Upper lobe of right lung (tissue), 1 donor: Measurements from ENCODE around the gene SERPINE1. TPM values are rescaled to one million over a fixed set of nuclear protein-coding genes. Genes with fewer than 3 reads are reported as not detected.

Source experiments
- ATAC-seq: fragments of 200-7000 bp; cut with Tn5 transposase; one replicate; pipeline ENCODE4 v1.9.1; 2020; ENCODE audit warnings: mild to moderate bottlenecking, moderate library complexity
- DNase-seq: peaks from one replicate; pipeline ENCODE4 v3.0.0-alpha.2; 2020
- H3K27ac ChIP-seq: fragments of 200-600 bp; one replicate; pipeline ENCODE4 v1.8.0; 2022
- H3K27me3 ChIP-seq: fragments of 200-600 bp; one replicate; pipeline ENCODE4 v1.8.0; 2022; ENCODE audit warnings: mild to moderate bottlenecking
- H3K36me3 ChIP-seq: fragments of 200-600 bp; one replicate; pipeline ENCODE4 v1.8.0; 2022
- H3K4me1 ChIP-seq: fragments of 200-600 bp; one replicate; pipeline ENCODE4 v1.8.0; 2022
- H3K4me3 ChIP-seq: fragments of 200-600 bp; one replicate; pipeline ENCODE4 v1.8.0; 2022; ENCODE audit warnings: mild to moderate bottlenecking
- H3K9me3 ChIP-seq: fragments of 200-600 bp; one replicate; pipeline ENCODE4 v1.8.0; 2022
- CTCF ChIP-seq: fragments of 200-600 bp; IDR thresholded peaks from one replicate; pipeline ENCODE4 v1.8.0; 2022; ENCODE audit warnings: antibody characterized with exemption
- intact Hi-C: fragments of 100-400 bp; cut with DNase I; formaldehyde crosslinking; loops from one replicate; pipeline ENCODE4 v1.11.0; 2022
- total RNA-seq: library from RNA; stranded (reverse); fragmentation: NEBNext Ultra II Directional; extraction: Animal tissue kit (Norgen Biotek cat#: 25700); gene quantifications from one replicate; pipeline ENCODE4 v1.2.1, GENCODE V29; 2021
- donor health status: DM: no; HTN: yes; CAD: no; lungs with severe emphysema.

SERPINE1 gene
- total RNA-seq, 1 donor from 2014 or later, result 13.7 TPM

DNA sequence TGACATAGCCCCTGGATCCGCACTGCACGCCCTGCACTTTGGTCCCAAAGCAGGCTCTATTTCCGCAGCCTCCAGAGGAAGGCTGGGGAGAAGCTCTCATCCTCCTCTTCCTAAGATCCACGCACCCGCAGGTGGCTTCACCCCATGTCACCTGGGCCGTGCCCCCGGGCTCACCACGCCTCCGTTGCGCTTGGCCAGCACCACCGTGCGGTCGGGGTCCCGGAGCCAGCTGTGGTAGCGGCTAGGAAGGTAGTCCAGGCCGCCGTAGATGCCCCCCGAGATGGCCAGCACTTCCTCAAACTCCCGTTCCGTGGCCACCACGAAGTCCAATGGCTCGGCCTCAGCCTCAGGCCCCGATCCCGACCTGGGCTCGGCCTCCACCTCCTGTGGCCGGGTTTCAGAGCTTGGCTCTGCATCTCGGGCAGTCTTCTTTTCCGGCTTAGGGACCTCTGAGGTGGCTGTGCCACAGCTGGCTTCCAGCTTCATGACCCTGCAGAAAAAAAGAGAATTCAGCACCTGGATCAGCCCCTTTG is 47.5 kb downstream of the SERPINE1 start:
- TF ChIP-seq CTCF, result no peak
- DNase-seq (no peak), ATAC-seq (no peak)
- Histone ChIP-seq H3K27me3 (peaks cover 100% of the 10 kb centered on the region), H3K36me3 (no peaks in the 10 kb centered on the region), H3K27ac (no peak overlapping the region), H3K4me3 (no peak overlapping the region), H3K9me3 (no peaks in the 10 kb centered on the region), H3K4me1 (peaks cover 25% of the 10 kb centered on the region)
- intact Hi-C loops, result no loop called here

- ATAC-seq, result no peak
- intact Hi-C loops, result no loop called here
- Histone ChIP-seq H3K4me3 (no peak overlapping the region), H3K27me3 (peaks cover 100% of the 10 kb centered on the region), H3K36me3 (no peaks in the 10 kb centered on the region), H3K9me3 (no peaks in the 10 kb centered on the region), H3K4me1 (peaks cover 17% of the 10 kb centered on the region), H3K27ac (no peak overlapping the region)
- no peak for TF ChIP-seq CTCF
- no peak for DNase-seq
Measured at GRCh38 chr7:101175664-101176063, 48.8 kb downstream of the SERPINE1 start.

DNA sequence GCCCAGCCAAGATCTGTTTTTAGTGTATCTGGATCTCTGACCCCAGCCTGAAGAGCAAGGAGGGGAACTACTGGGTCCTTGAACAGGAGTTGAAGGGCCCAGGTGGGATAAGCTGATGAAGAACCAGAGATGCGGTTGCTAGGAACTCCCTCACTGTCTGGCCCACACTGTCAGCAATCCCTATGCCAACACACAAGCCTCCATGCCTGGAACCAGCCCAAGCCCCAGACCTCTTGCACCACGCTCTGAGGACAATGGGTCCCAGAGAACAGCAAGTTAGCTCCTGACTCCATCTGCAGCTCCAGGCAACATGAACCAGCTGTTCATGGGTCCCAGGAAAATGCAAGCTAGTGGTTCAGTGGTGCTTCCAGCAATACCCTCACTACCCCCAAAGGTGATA is 50.7 kb downstream of the SERPINE1 start:
- Histone ChIP-seq H3K27ac (no peak overlapping the region), H3K27me3 (peaks cover 93% of the 10 kb centered on the region), H3K4me1 (peaks cover 9% of the 10 kb centered on the region), H3K4me3 (no peak overlapping the region), H3K36me3 (no peaks in the 10 kb centered on the region), H3K9me3 (no peaks in the 10 kb centered on the region)
- DNase-seq (no peak), ATAC-seq (no peak)
- TF ChIP-seq CTCF, result no peak
- intact Hi-C loops, result no loop called here

DNA sequence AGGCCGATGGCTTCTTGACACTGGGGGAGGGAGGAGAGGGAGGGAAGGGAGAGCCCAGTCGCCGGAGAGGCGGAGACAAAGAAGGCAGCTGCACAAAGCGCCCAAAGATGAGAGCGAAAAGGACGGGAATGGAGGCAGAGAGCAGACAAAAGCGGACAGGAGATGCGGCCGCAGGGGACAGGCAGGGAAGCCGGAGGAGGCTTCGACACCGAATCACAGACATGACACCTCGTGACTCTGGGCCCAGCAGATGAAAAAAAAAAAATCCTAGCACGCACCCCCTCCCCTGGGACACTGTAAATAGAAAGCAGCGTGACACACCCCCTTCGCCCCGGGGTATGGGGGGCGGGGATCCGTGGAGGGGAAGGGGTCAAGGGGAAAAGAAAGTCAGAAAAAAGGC is 52.2 kb downstream of the SERPINE1 start:
- intact Hi-C loops, result no loop called here
- Histone ChIP-seq H3K36me3 (no peaks in the 10 kb centered on the region), H3K9me3 (no peaks in the 10 kb centered on the region), H3K27ac (no peak overlapping the region), H3K4me1 (no peaks in the 10 kb centered on the region), H3K4me3 (no peak overlapping the region), H3K27me3 (peaks cover 78% of the 10 kb centered on the region)
- no peak for DNase-seq
- no peak for TF ChIP-seq CTCF
- no peak for ATAC-seq

DNA sequence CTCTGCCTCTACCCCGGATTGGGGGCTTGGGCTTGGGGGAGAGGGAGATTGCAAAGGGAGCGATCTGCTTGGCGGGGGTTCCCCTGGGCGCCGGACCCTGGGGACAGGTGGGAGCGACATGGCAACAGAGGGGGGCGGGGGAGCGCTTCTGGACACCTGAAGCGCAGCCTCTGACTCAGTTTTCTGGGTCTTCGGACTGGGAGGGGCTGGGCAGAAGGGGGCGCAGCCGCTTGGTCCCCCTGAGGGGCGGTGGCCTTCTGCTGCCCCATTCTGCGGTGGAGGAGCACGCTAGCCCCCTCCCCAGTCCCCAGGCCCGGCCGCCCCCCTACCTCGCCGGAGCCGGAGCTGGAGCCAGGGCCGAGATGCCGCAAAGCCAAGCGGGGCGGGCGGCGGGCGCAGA is 52.8 kb downstream of the SERPINE1 start:
- Histone ChIP-seq H3K9me3 (no peaks in the 10 kb centered on the region), H3K27ac (no peak overlapping the region), H3K4me1 (no peaks in the 10 kb centered on the region), H3K27me3 (peaks cover 72% of the 10 kb centered on the region), H3K4me3 (no peak overlapping the region), H3K36me3 (no peaks in the 10 kb centered on the region)
- ATAC-seq (no peak), DNase-seq (no peak)
- intact Hi-C loops, result no loop called here
- TF ChIP-seq CTCF, result no peak

DNA sequence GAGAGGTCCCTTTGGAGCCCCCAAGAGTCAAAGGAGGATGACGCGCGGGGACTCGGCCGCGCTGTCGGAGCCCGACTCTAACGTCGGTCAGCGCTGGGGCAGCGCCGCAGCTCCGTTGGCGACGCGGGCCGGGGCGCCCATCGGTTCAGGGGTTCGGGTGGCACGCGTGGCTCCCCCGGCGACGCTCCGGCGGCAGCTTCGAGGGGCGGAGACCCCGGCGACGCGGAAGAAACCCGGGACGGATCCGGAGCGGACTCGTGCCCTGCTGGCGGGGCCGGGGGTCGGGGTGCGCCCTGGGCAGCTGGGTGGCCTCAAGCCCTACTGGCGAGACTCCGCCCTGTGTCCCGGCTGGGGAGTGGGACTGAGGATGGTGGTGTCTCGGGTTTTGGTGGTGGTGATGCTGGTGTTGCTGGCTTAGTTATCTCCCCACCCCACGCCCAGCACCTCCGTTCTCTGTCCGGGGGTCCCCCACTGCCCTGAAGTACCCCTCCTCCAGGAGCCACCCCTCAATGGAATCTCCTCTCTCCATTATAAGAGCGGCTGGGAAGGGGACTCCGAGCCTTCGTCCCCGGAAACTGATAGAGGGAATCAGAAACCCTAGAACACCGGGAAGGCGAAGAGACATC is 53.3 kb downstream of the SERPINE1 start, which contains the start of gene NAT16:
TSS of gene NAT16 (minus strand) at position 164 of the 626 bp plus-strand sequence. CDS start 5,486 bp downstream, outside the sequence.
- no peak for TF ChIP-seq CTCF
- Histone ChIP-seq H3K27me3 (peaks cover 67% of the 10 kb centered on the region), H3K27ac (no peak within 1 kb of the TSS), H3K4me3 (no peak within 1 kb of the TSS), H3K4me1 (no peaks in the 10 kb centered on the region), H3K9me3 (no peaks in the 10 kb centered on the region), H3K36me3 (no peaks in the 10 kb centered on the region)
- ATAC-seq (no peak), DNase-seq (no peak)
- intact Hi-C loops, result no loop called here
